Measurements from ENCODE around the gene ATG7.

DNA sequence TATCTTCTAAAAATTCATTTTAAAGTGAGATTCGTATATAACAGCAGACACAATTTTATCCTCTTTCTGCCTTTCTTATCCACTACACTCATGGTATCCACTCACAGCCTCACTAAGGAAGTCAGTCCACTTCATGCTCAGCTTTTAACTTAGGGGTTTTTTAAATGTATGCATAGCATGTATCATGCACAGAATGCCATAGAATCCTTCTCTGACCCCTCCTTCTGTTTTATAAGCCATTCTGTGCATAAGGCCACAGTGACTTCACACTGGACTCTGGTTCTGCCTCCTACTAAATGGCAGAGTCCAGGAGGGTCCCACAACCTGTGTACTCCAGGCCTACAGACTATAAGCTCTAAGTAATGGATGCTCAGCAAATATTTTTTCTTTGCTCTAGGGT is 129.2 kb downstream of the ATG7 start:
- no peak for TF ChIP-seq PPARA (CRISPR knock-in tag; IDR thresholded peaks at IDR 0.05; ENCODE audit: borderline replicate concordance)
- TF ChIP-seq, protein P1, sequence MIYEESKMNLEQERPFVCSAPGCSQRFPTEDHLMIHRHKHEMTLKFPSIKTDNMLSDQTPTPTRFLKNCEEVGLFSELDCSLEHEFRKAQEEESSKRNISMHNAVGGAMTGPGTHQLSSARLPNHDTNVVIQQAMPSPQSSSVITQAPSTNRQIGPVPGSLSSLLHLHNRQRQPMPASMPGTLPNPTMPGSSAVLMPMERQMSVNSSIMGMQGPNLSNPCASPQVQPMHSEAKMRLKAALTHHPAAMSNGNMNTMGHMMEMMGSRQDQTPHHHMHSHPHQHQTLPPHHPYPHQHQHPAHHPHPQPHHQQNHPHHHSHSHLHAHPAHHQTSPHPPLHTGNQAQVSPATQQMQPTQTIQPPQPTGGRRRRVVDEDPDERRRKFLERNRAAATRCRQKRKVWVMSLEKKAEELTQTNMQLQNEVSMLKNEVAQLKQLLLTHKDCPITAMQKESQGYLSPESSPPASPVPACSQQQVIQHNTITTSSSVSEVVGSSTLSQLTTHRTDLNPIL (CRISPR knock-in tag; IDR thresholded peaks at IDR 0.05; ENCODE audit: low read depth): no peak
- no peak for TF ChIP-seq ZFP30 (CRISPR knock-in tag; IDR thresholded peaks at IDR 0.05)
- no peak for TF ChIP-seq ZNF70 (CRISPR knock-in tag; IDR thresholded peaks at IDR 0.05)
